CD14-positive monocyte (primary cell): ENCODE data around the gene TRPM7. TPM values are rescaled to one million over a fixed set of nuclear protein-coding genes. Genes with fewer than 3 reads are reported as not detected.

Experiments
- DNase-seq, 3 donors: peaks; one replicate each; pipeline ENCODE4 v3.0.0-alpha.2; 2011 to 2022
- H2AFZ ChIP-seq: 2 replicates; pipeline ENCODE4 v1.6.0; 2012; ENCODE audit warnings: mild to moderate bottlenecking, low read depth, low read length, inconsistent platforms; ENCODE audit not compliant: insufficient read depth, poor library complexity, severe bottlenecking
- H3K27ac ChIP-seq, 2 donors: 1 replicate in 1 of 2; 2 replicates in 1 of 2; pipeline ENCODE4 v1.5.1; 2012 to 2013; ENCODE audit warnings: low read length in 2 of 2, control low read depth in 1 of 2, inconsistent platforms in 1 of 2, low read depth in 1 of 2, mild to moderate bottlenecking in 1 of 2
- H3K27me3 ChIP-seq, 2 donors: one replicate each; pipeline versions ENCODE4 v1.6.0 to v1.6.1; 2011 to 2013; ENCODE audit warnings: low read length in 2 of 2; ENCODE audit not compliant: control insufficient read depth in 2 of 2, insufficient read depth in 2 of 2
- H3K36me3 ChIP-seq, 2 donors: replicated peaks in 1 of 2; 1 replicate in 1 of 2; 2 replicates in 1 of 2; pipeline versions ENCODE4 v1.5.1 to v1.6.1; 2012 to 2013; ENCODE audit warnings: low read length in 2 of 2, control low read depth in 1 of 2, inconsistent platforms in 1 of 2, mild to moderate bottlenecking in 1 of 2; ENCODE audit not compliant: insufficient read depth in 2 of 2, control insufficient read depth in 1 of 2
- H3K4me1 ChIP-seq, 2 donors: 1 replicate in 1 of 2; 2 replicates in 1 of 2; pipeline versions ENCODE4 v1.5.1 to v1.6.1; 2012 to 2013; ENCODE audit warnings: low read length in 2 of 2, control low read depth in 1 of 2, inconsistent platforms in 1 of 2, mild to moderate bottlenecking in 1 of 2, moderate library complexity in 1 of 2; ENCODE audit not compliant: insufficient read depth in 2 of 2, control insufficient read depth in 1 of 2
- H3K4me2 ChIP-seq: replicated peaks from 2 replicates; pipeline ENCODE3; 2012; ENCODE audit warnings: low read length, moderate library complexity, mild to moderate bottlenecking; ENCODE audit not compliant: poor library complexity, severe bottlenecking; ENCODE audit errors: extremely low read depth
- H3K4me3 ChIP-seq, 3 experiments: fragments of 200-600 bp in 1 of 3; sonication (generic) in 1 of 3; replicated peaks in 1 of 3; 1 replicate in 2 of 3; 2 replicates in 1 of 3; pipeline ENCODE4 v1.5.1; 2011 to 2013; ENCODE audit warnings: low read length in 3 of 3, mild to moderate bottlenecking in 3 of 3, control low read depth in 2 of 3, low read depth in 2 of 3, inconsistent platforms in 1 of 3, moderate library complexity in 1 of 3
- H3K79me2 ChIP-seq: 2 replicates; pipeline ENCODE4 v1.6.0; 2012; ENCODE audit warnings: mild to moderate bottlenecking, control low read depth, inconsistent platforms, low read length, moderate library complexity; ENCODE audit not compliant: insufficient read depth
- H3K9ac ChIP-seq: 2 replicates; pipeline ENCODE4 v1.6.0; 2017; ENCODE audit warnings: low read length, mild to moderate bottlenecking; ENCODE audit not compliant: insufficient read depth, poor library complexity, severe bottlenecking
- H3K9me3 ChIP-seq, 2 donors: replicated peaks in 1 of 2; 1 replicate in 1 of 2; 2 replicates in 1 of 2; pipeline versions ENCODE4 v1.5.1 to v1.6.1; 2012 to 2013; ENCODE audit warnings: low read length in 2 of 2, control low read depth in 1 of 2; ENCODE audit not compliant: control insufficient read depth in 1 of 2, insufficient read depth in 1 of 2
- H4K20me1 ChIP-seq: 2 replicates; pipeline ENCODE4 v1.6.0; 2012; ENCODE audit warnings: mild to moderate bottlenecking, low read length, control low read depth, moderate library complexity; ENCODE audit not compliant: insufficient read depth
- H3K27ac Mint-ChIP-seq, 7 donors: one replicate each; pipeline ENCODE4 v1.8.0; 2020; ENCODE audit warnings: mild to moderate bottlenecking in 7 of 7, mixed read lengths in 7 of 7, moderate library complexity in 6 of 7, inconsistent platforms in 2 of 7
- H3K27me3 Mint-ChIP-seq, 3 donors: one replicate each; pipeline ENCODE4 v1.8.0; 2021 to 2022; ENCODE audit warnings: low read depth in 3 of 3, mild to moderate bottlenecking in 3 of 3, mixed read lengths in 3 of 3, moderate library complexity in 3 of 3, inconsistent platforms in 1 of 3
- H3K36me3 Mint-ChIP-seq, 2 donors: one replicate each; pipeline ENCODE4 v1.8.0; 2020; ENCODE audit warnings: mixed read lengths in 2 of 2, inconsistent platforms in 1 of 2, mild to moderate bottlenecking in 1 of 2
- H3K4me1 Mint-ChIP-seq: one replicate; pipeline ENCODE4 v1.8.0; 2020; ENCODE audit warnings: mild to moderate bottlenecking, mixed read lengths
- H3K4me3 Mint-ChIP-seq, 2 donors: one replicate each; pipeline ENCODE4 v1.8.0; 2020; ENCODE audit warnings: mild to moderate bottlenecking in 2 of 2, mixed read lengths in 2 of 2, moderate library complexity in 1 of 2
- H3K9me3 Mint-ChIP-seq, 7 donors: one replicate each; pipeline ENCODE4 v1.8.0; 2020 to 2022; ENCODE audit warnings: mixed read lengths in 7 of 7, mild to moderate bottlenecking in 6 of 7, moderate library complexity in 6 of 7, inconsistent platforms in 2 of 7
- WGBS: methylation state at CpG from one replicate; pipeline ENCODE4 v1.1.5; 2013; ENCODE audit warnings: missing lambda C conversion rate; ENCODE audit not compliant: insufficient coverage; 5-methylcytosine and 5-hydroxymethylcytosine counted together
- intact Hi-C, 2 donors: fragments of 100-400 bp; cut with micrococcal nuclease; formaldehyde crosslinking; loops; one replicate each; pipeline versions ENCODE4 v1.15.0 to v1.15.1; 2023
- polyA plus RNA-seq, 3 donors: library from polyadenylated mRNA; depleted of rRNA in 1 of 3; unstranded in 2 of 3; stranded (reverse) in 1 of 3; fragments of 300-500 nt in 2 of 3; fragments of >200 nt in 1 of 3; fragmentation: Illumina TruSeq in 2 of 3; gene quantifications; 1 replicate in 2 of 3; 2 replicates in 1 of 3; pipeline ENCODE4 v1.2.3, GENCODE V29; 2012 to 2021
- TF ChIP-seq, protein P1 (sequence below): fragments of 200-600 bp; IDR thresholded peaks from one replicate; pipeline ENCODE4 v1.8.0; 2022; ENCODE audit warnings: antibody characterized with exemption, mild to moderate bottlenecking

TRPM7 gene
- polyA plus RNA-seq, 3 donors: 5.5 to 22.4 (median 8.1) TPM

GRCh38 chr15:50702762-50703334, 16.3 kb upstream of the TRPM7 start:
- H3K9me3 ChIP-seq: no peaks in the 10 kb centered on the region
- DNase-seq: no peak
- no peaks in the 10 kb centered on the region for H3K27me3 Mint-ChIP-seq
- no peaks in the 10 kb centered on the region for H3K27me3 ChIP-seq
- no peaks in the 10 kb centered on the region for H3K79me2 ChIP-seq
- WGBS: no CpG with 5 or more reads among the region's 1 CpG
- TF ChIP-seq, protein P1, sequence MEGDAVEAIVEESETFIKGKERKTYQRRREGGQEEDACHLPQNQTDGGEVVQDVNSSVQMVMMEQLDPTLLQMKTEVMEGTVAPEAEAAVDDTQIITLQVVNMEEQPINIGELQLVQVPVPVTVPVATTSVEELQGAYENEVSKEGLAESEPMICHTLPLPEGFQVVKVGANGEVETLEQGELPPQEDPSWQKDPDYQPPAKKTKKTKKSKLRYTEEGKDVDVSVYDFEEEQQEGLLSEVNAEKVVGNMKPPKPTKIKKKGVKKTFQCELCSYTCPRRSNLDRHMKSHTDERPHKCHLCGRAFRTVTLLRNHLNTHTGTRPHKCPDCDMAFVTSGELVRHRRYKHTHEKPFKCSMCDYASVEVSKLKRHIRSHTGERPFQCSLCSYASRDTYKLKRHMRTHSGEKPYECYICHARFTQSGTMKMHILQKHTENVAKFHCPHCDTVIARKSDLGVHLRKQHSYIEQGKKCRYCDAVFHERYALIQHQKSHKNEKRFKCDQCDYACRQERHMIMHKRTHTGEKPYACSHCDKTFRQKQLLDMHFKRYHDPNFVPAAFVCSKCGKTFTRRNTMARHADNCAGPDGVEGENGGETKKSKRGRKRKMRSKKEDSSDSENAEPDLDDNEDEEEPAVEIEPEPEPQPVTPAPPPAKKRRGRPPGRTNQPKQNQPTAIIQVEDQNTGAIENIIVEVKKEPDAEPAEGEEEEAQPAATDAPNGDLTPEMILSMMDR: no peak
- no peaks in the 10 kb centered on the region for H3K9me3 Mint-ChIP-seq
- no peak overlapping the region for H3K27ac ChIP-seq
- H2AFZ ChIP-seq: no peak overlapping the region
- no peak overlapping the region for H3K9ac ChIP-seq
- H3K27ac Mint-ChIP-seq: no peak overlapping the region
- H3K4me2 ChIP-seq: no peak overlapping the region
- H3K36me3 Mint-ChIP-seq: peaks cover 31 to 54% of the 10 kb centered on the region in 2 donors
- no peaks in the 10 kb centered on the region for H3K4me1 ChIP-seq
- intact Hi-C loops: no loop called here
- no peaks in the 10 kb centered on the region for H4K20me1 ChIP-seq
- no peak overlapping the region for H3K4me3 Mint-ChIP-seq
- no peak overlapping the region for H3K4me3 ChIP-seq
- H3K36me3 ChIP-seq: peaks cover 20 to 66% of the 10 kb centered on the region in 2 donors
- H3K4me1 Mint-ChIP-seq: no peaks in the 10 kb centered on the region

- Histone ChIP-seq H3K27me3 (no peaks in the 10 kb centered on the region), H2AFZ (no peak overlapping the region), H3K36me3 (peaks cover 0 to 23% of the 10 kb centered on the region in 2 donors), H3K79me2 (no peaks in the 10 kb centered on the region), H3K4me1 (no peaks in the 10 kb centered on the region), H3K4me2 (no peak overlapping the region), H4K20me1 (no peaks in the 10 kb centered on the region), H3K4me3 (no peak overlapping the region), H3K27ac (no peak overlapping the region), H3K9ac (no peak overlapping the region), H3K9me3 (no peaks in the 10 kb centered on the region)
- intact Hi-C loops: no loop called here
- TF ChIP-seq, protein P1: no peak
- WGBS: no CpG with 5 or more reads among the region's 8 CpGs
- no peaks in the 10 kb centered on the region for H3K4me1 Mint-ChIP-seq
- no peak overlapping the region for H3K4me3 Mint-ChIP-seq
- H3K27me3 Mint-ChIP-seq: peaks cover 0 to 3% (median 0%) of the 10 kb centered on the region in 3 donors
- peaks cover 14 to 23% of the 10 kb centered on the region in 2 donors for H3K36me3 Mint-ChIP-seq
- no peak overlapping the region for H3K27ac Mint-ChIP-seq
- no peaks in the 10 kb centered on the region for H3K9me3 Mint-ChIP-seq
- no peak for DNase-seq
These were observed 11.5 kb upstream of the TRPM7 start for GRCh38 chr15:50698101-50698500.
